Body of pancreas (tissue), 4 donors: ENCODE results near the gene MUSTN1. TPM values are rescaled to one million over a fixed set of nuclear protein-coding genes. Genes with fewer than 3 reads are reported as not detected.

Experiments
- ATAC-seq: fragments of 150-250 bp; one replicate; pipeline ENCODE4 v1.9.1; 2016
- DNase-seq, 4 donors: peaks; one replicate each; pipeline ENCODE4 v3.0.0-alpha.2; 2019
- H3K27ac ChIP-seq, 4 donors: fragments of 200-600 bp; sonication (generic); 1 replicate in 3 of 4; 2 replicates in 1 of 4; pipeline versions ENCODE4 v1.5.1 to v1.6.1; 2016 to 2019; ENCODE audit warnings: mild to moderate bottlenecking in 1 of 4, mixed read lengths in 1 of 4, moderate library complexity in 1 of 4
- H3K27me3 ChIP-seq, 2 donors: fragments of 200-600 bp; sonication (generic); one replicate each; pipeline ENCODE4 v1.6.0; 2016; ENCODE audit warnings: mild to moderate bottlenecking in 1 of 2
- H3K36me3 ChIP-seq, 2 donors: fragments of 200-600 bp; sonication (generic); replicated peaks in 1 of 2; 2 replicates each; pipeline ENCODE4 v1.5.1; 2016; ENCODE audit warnings: low read depth in 2 of 2; ENCODE audit not compliant: insufficient read depth in 1 of 2
- H3K4me1 ChIP-seq: fragments of 200-600 bp; sonication (generic); one replicate; pipeline ENCODE4 v1.6.0; 2016
- H3K4me3 ChIP-seq, 2 donors: fragments of 200-600 bp; sonication (generic); 1 replicate in 1 of 2; 2 replicates in 1 of 2; pipeline ENCODE4 v1.5.1; 2016 to 2019
- H3K9me3 ChIP-seq, 3 donors: fragments of 200-600 bp; sonication (generic); 1 replicate in 2 of 3; 2 replicates in 1 of 3; pipeline ENCODE4 v1.5.1; 2016
- CTCF ChIP-seq, 7 experiments: fragments of 450-650 bp in 4 of 7; fragments of 200-600 bp in 3 of 7; sonication (generic) in 3 of 7; IDR thresholded peaks; one replicate each; pipeline ENCODE4 v1.5.1; 2016 to 2019; ENCODE audit warnings: antibody characterized with exemption in 7 of 7
- POLR2A ChIP-seq, 3 donors: fragments of 450-650 bp; IDR thresholded peaks; one replicate each; pipeline ENCODE4 v1.6.1; 2016; ENCODE audit warnings: antibody characterized with exemption in 3 of 3, mild to moderate bottlenecking in 2 of 3
- WGBS, 2 donors: methylation state at CpG; one replicate each; pipeline ENCODE4 v1.1.5; 2017; 5-methylcytosine and 5-hydroxymethylcytosine counted together
- intact Hi-C: fragments of 100-400 bp; cut with DNase I; formaldehyde crosslinking; loops from one replicate; pipeline ENCODE4 v1.15.1; 2023
- total RNA-seq, 2 donors: library from RNA; depleted of rRNA; stranded (reverse); fragments of >200 nt; gene quantifications; one replicate each; pipeline ENCODE4 v1.1.0, GENCODE V29; 2016

MUSTN1 gene
- total RNA-seq, 2 donors from 2014 or later, result 3.9 TPM; not detected in 1

DNA sequence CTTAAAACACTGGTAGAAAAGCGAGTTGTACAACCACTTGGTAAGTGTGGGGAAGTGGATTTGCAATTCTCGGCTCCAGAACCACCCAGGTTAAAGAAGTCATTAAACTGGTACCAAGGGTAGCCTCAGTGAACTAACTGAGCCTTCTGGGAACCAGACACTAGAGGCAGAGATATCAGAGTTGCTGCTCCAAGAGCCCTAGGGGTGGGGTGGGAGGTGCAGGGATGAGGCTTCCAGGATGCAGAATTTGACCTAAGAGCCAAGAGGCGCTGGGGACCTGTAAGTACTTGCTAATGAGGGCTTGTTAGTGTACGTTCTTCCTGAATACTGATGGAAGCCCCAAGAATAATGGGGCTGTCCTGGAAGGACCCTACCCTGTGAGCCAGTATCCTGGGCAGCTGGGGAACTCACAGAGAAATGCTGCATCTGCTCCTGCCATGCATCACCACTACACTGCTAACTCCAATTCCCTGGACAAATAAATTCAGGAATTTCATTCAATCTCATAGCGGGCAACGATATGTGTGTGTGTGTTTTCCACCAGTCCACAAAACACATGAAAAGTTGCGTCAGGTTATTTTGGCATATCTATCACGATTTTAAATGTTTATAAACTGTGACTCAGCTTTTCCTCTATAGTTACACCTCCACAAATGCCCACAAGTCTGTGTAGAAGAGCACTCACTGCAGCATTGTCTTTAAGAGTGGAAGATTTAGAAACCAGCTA is 38.8 kb upstream of the MUSTN1 start:
- TF ChIP-seq POLR2A (IDR thresholded peaks at IDR 0.05) (no peak), CTCF (IDR thresholded peaks at IDR 0.05) (peak in 2 of 7 experiments; percentile 13 to 18)
- WGBS, 2 donors, result 61 to 63% methylated on average over 8 of the region's 8 CpGs
- peak; percentile 27 for ATAC-seq

GRCh38 chr3:52872245-52872644 is 37.4 kb upstream of the MUSTN1 start:
- ATAC-seq, result no peak
- no peak for TF ChIP-seq POLR2A (IDR thresholded peaks at IDR 0.05)
- no peak for TF ChIP-seq CTCF (IDR thresholded peaks at IDR 0.05)
- Histone ChIP-seq H3K4me3 (no peak overlapping the region), H3K9me3 (no peaks in the 10 kb centered on the region), H3K36me3 (no peaks in the 10 kb centered on the region), H3K27ac (no peak overlapping the region), H3K4me1 (peaks cover 8% of the 10 kb centered on the region), H3K27me3 (no peaks in the 10 kb centered on the region)
- no peak for DNase-seq
- WGBS, 2 donors, result 77 to 91% methylated on average over 3 of the region's 3 CpGs
- intact Hi-C loops, result no loop called here

More for the DNA sequence above, 38.8 kb upstream of the MUSTN1 start:
- H3K4me1 ChIP-seq, result peaks cover 8% of the 10 kb centered on the region
- no peaks in the 10 kb centered on the region for H3K36me3 ChIP-seq
- no peaks in the 10 kb centered on the region for H3K9me3 ChIP-seq
- no peak for DNase-seq
- intact Hi-C loops, result no loop called here
- no peaks in the 10 kb centered on the region for H3K27me3 ChIP-seq
- H3K4me3 ChIP-seq, result no peak overlapping the region
- no peak overlapping the region for H3K27ac ChIP-seq

- no peak for DNase-seq
- Histone ChIP-seq H3K27me3 (no peaks in the 10 kb centered on the region), H3K27ac (no peak overlapping the region), H3K36me3 (no peaks in the 10 kb centered on the region), H3K4me1 (peaks cover 8% of the 10 kb centered on the region), H3K4me3 (no peak overlapping the region), H3K9me3 (no peaks in the 10 kb centered on the region)
- WGBS, 2 donors, result 68 to 71% methylated on average over 9 of the region's 9 CpGs
- intact Hi-C loops, result no loop called here
- TF ChIP-seq POLR2A (IDR thresholded peaks at IDR 0.05) (no peak), CTCF (IDR thresholded peaks at IDR 0.05) (no peak)
- no peak for ATAC-seq
These were observed 36.9 kb upstream of the MUSTN1 start for GRCh38 chr3:52871761-52872160.

DNA sequence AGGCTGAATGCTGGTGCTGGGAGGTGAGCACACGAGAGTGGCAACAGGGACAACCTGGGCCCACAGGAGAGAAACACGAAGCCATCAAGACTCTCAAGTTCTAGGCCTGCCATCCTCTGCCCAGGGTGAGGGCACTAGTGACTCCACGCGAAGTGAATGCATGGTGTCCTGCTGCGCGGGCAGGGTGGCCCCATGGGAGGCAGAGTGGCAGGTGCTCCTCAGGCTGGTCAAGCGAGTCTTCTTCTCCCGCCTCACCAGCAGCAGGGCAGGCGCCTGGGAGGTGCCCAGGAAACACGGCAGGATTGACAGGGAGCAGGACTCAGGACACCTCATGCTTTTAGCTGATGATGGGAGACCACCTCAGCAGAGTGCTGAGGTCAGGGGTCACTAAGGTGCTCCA is 35.7 kb upstream of the MUSTN1 start:
- ATAC-seq (no peak), DNase-seq (no peak)
- Histone ChIP-seq H3K9me3 (no peaks in the 10 kb centered on the region), H3K36me3 (no peaks in the 10 kb centered on the region), H3K4me3 (no peak overlapping the region), H3K4me1 (peaks cover 8% of the 10 kb centered on the region), H3K27me3 (no peaks in the 10 kb centered on the region), H3K27ac (no peak overlapping the region)
- TF ChIP-seq POLR2A (IDR thresholded peaks at IDR 0.05) (no peak), CTCF (IDR thresholded peaks at IDR 0.05) (no peak)
- intact Hi-C loops, result no loop called here
- 92 to 93% methylated on average over 4 to 10 of the region's 10 CpGs for WGBS, 2 donors

DNA sequence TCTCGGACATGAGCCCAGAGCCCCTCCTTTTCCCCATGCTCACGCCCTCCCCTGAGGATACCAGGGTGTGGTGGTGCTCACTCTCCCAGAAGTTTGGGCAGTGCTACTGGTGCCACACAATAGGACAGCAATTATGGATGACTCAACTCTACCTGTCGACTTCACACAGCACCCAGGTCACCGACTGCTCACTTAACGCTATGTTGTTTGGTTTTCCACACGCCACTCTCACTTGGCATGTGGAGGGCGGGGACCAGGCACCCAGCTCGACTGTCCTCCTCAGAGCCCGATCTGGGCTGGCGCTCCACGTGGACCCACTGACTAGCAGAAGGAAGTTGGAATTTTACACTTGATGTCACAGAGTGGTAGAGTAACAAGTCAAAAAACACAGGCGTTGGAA is 31.6 kb upstream of the MUSTN1 start:
- no peaks in the 10 kb centered on the region for H3K27me3 ChIP-seq
- H3K27ac ChIP-seq, result no peak overlapping the region
- intact Hi-C loops, result no loop called here
- 93 to 95% methylated on average over 12 of the region's 12 CpGs for WGBS, 2 donors
- no peak for TF ChIP-seq CTCF (IDR thresholded peaks at IDR 0.05)
- TF ChIP-seq POLR2A (IDR thresholded peaks at IDR 0.05), result no peak
- ATAC-seq (no peak), DNase-seq (no peak)
- H3K4me3 ChIP-seq, result no peak overlapping the region
- H3K9me3 ChIP-seq, result no peaks in the 10 kb centered on the region
- H3K4me1 ChIP-seq, result peaks cover 4% of the 10 kb centered on the region
- H3K36me3 ChIP-seq, result no peaks in the 10 kb centered on the region
